Skeletal muscle tissue (tissue), 4 donors: Measurements from ENCODE around the gene CORO2A. TPM values are rescaled to one million over a fixed set of nuclear protein-coding genes. Genes with fewer than 3 reads are reported as not detected.

Experiments used
- H3K27ac ChIP-seq: one replicate; pipeline ENCODE4 v1.7.0; 2013; ENCODE audit warnings: mild to moderate bottlenecking, low read depth, low read length, inconsistent platforms
- H3K27me3 ChIP-seq, 3 donors: one replicate each; pipeline ENCODE4 v1.7.0; 2013; ENCODE audit warnings: low read length in 3 of 3; ENCODE audit not compliant: control insufficient read depth in 3 of 3, insufficient read depth in 3 of 3
- H3K36me3 ChIP-seq, 3 donors: one replicate each; pipeline ENCODE4 v1.7.0; 2013; ENCODE audit warnings: low read length in 3 of 3; ENCODE audit not compliant: control insufficient read depth in 3 of 3, insufficient read depth in 3 of 3
- H3K4me1 ChIP-seq, 3 donors: one replicate each; pipeline ENCODE4 v1.7.0; 2013; ENCODE audit warnings: low read length in 3 of 3, mild to moderate bottlenecking in 3 of 3; ENCODE audit not compliant: control insufficient read depth in 3 of 3, insufficient read depth in 3 of 3
- H3K4me3 ChIP-seq, 3 donors: one replicate each; pipeline ENCODE4 v1.7.0; 2013; ENCODE audit warnings: low read length in 3 of 3
- H3K9ac ChIP-seq, 3 donors: one replicate each; pipeline ENCODE4 v1.7.0; 2013; ENCODE audit warnings: low read length in 3 of 3, mild to moderate bottlenecking in 3 of 3, moderate library complexity in 2 of 3, low read depth in 1 of 3
- H3K9me3 ChIP-seq, 3 donors: one replicate each; pipeline ENCODE4 v1.7.0; 2013; ENCODE audit warnings: low read length in 3 of 3; ENCODE audit not compliant: control insufficient read depth in 3 of 3
- total RNA-seq: library from RNA; depleted of rRNA; stranded (reverse); fragments of >200 nt; gene quantifications from one replicate; pipeline ENCODE4 v1.2.3, GENCODE V29; 2014
- donor health status: Osteomylitis.

CORO2A gene
- total RNA-seq, 1 donor from 2014 or later: under 0.01 TPM

DNA sequence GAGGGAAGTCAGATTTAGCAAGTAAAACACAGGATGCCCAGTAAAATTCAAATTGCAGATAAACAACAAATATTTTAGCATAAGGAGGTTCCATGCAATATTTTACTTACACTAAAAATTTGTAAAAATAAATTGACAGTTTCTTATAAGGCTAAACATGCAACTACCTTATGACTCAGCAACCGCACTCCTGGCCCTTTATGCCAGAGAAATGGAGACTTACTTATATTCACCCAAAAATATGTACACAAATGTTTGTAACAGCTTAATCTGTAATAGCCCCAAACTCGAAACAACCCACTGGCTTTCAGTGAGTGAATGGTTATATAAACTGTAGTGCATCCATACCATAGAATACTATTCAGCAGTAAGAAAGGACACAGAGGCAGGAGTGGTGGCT, 44.9 kb downstream of the CORO2A start:
- Histone ChIP-seq H3K9ac (no peak overlapping the region), H3K36me3 (no peaks in the 10 kb centered on the region), H3K27me3 (peaks cover 0 to 4% (median 0%) of the 10 kb centered on the region in 3 donors), H3K9me3 (no peaks in the 10 kb centered on the region), H3K4me3 (no peak overlapping the region), H3K27ac (no peak overlapping the region), H3K4me1 (no peaks in the 10 kb centered on the region)

DNA sequence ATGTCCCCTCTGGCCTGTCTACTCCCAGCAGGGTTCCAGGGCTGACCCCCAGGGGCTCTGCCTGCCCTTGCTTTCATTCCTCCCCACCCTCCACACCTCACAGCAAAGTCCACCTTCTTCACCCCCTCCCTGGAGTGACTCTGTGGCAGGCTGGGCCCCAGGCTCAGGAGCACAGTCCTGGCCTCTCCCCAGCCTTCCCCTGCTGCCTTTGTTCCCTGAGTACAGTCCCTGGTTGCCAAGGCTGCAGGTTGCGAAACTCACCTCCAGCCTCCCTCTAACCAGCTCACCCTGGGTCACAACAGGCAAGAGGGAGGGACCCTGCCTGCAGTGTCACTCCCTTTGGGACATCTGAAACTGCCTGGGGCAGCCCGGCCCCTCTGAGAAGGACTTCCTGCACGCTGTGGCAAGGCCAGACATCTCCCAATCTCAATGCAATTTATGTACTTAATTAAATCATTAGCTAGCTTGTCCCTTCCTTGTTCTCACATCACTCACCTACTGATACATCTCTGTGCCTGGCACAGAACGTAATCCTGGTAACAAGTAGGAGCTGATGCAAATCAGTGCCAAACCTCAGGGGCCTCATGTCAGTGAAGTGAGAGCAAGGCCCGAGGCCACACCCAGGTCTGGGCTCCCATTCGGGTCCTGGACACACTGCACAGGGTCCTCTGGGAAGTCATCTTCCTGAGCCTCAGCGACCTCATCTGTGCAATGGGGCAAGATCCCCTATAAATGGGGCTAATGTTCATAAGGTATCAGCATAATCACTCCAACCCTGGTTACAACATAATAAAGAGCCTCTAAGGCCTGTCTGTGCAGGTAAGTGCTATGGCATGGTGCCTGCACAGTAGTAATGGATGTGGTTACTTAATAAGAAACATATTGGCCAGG, 46.1 kb downstream of the CORO2A start:
- Histone ChIP-seq H3K9me3 (no peaks in the 10 kb centered on the region), H3K9ac (no peak overlapping the region), H3K27me3 (peaks cover 0 to 4% (median 0%) of the 10 kb centered on the region in 3 donors), H3K4me1 (no peaks in the 10 kb centered on the region), H3K27ac (no peak overlapping the region), H3K4me3 (no peak overlapping the region), H3K36me3 (no peaks in the 10 kb centered on the region)

DNA sequence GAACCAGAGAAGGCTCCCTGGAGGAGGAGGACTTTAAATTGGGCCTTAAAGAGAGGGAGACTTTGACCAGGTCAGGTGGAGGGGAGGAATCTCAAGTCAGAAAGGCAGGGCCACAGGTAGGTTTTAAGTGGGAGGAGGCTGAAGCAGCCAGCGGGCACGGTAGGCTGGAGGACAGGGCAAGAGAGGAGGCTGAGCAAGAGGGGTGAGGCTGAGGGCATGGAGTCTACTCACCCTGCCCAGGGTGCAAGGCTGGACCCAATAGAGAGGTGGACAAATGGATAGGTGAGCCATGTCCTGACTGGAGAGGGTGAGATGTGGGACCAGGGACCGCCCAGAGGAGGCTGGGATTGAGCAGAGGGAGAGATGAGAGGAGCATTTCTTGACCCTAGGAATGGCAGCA, 47.8 kb downstream of the CORO2A start:
- Histone ChIP-seq H3K27ac (no peak overlapping the region), H3K27me3 (peaks cover 0 to 4% (median 0%) of the 10 kb centered on the region in 3 donors), H3K9ac (no peak overlapping the region), H3K36me3 (no peaks in the 10 kb centered on the region), H3K4me3 (no peak overlapping the region), H3K4me1 (no peaks in the 10 kb centered on the region), H3K9me3 (no peaks in the 10 kb centered on the region)

DNA sequence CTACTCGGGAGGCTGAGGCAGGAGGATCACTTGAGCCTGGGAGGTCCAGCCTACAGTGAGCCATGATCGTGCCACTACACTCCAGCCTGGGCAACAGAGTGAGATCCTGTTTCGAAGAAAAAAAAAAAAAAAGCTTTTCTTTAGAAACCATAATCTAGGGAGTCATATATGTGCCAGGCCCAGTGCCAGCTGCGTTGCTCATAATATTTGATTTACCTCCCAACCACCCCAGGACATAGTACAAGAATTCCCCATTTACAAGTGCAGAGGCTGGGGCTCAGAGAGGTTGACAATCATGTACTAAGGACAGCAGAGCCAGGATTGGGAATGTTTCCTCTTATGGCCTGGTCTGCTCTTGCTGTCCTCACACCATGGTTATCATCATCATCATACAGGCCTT, 48.4 kb downstream of the CORO2A start:
- no peak overlapping the region for H3K27ac ChIP-seq
- H3K4me3 ChIP-seq: no peak overlapping the region
- H3K9me3 ChIP-seq: no peaks in the 10 kb centered on the region
- no peaks in the 10 kb centered on the region for H3K36me3 ChIP-seq
- no peaks in the 10 kb centered on the region for H3K4me1 ChIP-seq
- peaks cover 0 to 4% (median 0%) of the 10 kb centered on the region in 3 donors for H3K27me3 ChIP-seq
- H3K9ac ChIP-seq: no peak overlapping the region

DNA sequence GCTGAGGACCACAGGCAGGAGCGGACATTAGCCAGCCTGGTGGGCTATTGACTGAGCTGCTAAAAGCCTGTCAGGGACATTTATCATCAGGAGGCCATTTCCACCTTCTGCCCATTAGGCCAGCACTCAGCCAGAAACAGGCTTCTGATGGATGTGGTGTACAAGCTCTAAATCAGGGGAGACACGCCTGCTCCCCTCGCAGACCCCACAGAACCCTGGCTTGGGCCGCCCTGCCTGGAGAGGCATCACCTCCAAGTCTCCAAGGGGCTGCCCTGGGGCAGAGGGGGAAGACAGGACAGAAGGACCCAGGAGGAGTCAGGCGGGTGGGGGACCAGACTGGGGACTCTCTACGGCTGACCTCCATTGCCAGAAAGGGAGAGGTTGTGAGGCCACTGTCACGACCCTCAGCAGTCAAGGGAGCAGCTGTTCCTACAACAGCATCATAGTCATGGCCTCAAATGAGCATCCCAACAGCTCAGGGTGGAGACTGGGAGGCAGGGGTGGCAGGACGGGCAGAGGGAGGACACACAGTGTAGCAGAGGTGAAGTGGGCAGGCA, 49.4 kb downstream of the CORO2A start:
- Histone ChIP-seq H3K4me1 (no peaks in the 10 kb centered on the region), H3K27ac (no peak overlapping the region), H3K9me3 (no peaks in the 10 kb centered on the region)

DNA sequence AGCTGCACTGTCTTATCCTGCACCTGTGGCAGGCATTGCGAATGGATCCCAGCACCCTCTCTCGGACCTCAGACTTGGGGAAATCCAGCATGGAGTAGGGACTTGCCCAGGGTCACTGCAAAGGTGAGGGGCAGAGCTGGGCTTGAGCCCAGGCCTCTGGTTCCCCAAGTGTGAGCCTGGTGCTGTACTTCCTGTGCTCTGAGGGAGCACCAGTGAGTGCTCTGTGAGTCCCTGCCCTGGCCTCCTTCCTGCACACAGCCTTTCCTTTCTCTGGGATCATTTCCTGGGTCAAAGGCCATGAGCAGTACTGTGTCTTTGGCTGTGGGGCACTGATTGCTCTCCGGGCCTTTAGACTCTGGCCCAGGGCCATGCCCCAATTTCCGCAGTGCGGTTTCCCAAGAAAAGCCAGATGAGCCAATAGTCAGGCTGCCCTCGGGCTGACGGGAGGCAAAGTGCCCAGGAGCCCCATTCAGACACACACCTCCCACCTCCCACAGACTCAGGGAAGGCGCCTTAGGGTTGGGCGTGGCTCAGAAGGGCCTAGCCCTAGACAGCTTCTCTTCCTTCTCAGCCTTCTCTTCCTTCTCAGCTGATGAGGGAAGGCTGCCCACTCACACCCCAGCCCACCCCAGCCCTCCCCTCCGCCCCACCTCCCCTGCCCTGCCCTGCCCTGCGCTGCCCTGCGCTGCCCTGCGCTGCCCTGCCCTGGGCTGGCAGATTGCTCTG, 50.1 kb downstream of the CORO2A start:
- H3K9ac ChIP-seq: no peak overlapping the region
- no peaks in the 10 kb centered on the region for H3K4me1 ChIP-seq
- no peak overlapping the region for H3K4me3 ChIP-seq
- no peak overlapping the region for H3K27ac ChIP-seq
- peaks cover 0 to 4% (median 0%) of the 10 kb centered on the region in 3 donors for H3K27me3 ChIP-seq
- no peaks in the 10 kb centered on the region for H3K9me3 ChIP-seq
- H3K36me3 ChIP-seq: no peaks in the 10 kb centered on the region

More for the DNA sequence above, 49.4 kb downstream of the CORO2A start:
- no peaks in the 10 kb centered on the region for H3K36me3 ChIP-seq
- H3K4me3 ChIP-seq: no peak overlapping the region
- H3K9ac ChIP-seq: no peak overlapping the region
- H3K27me3 ChIP-seq: peaks cover 0 to 4% (median 0%) of the 10 kb centered on the region in 3 donors

DNA sequence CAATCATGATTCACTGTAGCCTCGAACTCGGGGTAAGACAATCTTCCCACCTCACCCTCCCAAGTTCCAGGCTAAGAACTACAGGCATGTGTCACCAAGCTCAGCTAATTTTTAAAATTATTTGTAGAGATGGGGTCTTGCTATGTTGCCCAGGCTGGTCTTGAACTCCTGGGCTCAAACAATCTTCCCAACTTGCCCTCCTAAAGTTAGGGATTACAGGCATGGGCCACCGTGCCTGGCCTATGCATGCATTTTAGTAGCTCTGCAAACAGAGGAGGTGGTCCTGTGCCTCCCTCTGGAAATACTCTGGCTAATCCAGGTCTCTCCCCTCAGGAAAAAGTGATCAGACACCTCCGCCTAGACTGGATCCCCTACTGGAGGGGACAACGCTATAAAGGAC, 51.9 kb downstream of the CORO2A start:
- Histone ChIP-seq H3K4me1 (no peaks in the 10 kb centered on the region), H3K27me3 (peaks cover 0 to 4% (median 0%) of the 10 kb centered on the region in 3 donors), H3K9ac (no peak overlapping the region), H3K27ac (no peak overlapping the region), H3K36me3 (no peaks in the 10 kb centered on the region), H3K4me3 (no peak overlapping the region), H3K9me3 (no peaks in the 10 kb centered on the region)

DNA sequence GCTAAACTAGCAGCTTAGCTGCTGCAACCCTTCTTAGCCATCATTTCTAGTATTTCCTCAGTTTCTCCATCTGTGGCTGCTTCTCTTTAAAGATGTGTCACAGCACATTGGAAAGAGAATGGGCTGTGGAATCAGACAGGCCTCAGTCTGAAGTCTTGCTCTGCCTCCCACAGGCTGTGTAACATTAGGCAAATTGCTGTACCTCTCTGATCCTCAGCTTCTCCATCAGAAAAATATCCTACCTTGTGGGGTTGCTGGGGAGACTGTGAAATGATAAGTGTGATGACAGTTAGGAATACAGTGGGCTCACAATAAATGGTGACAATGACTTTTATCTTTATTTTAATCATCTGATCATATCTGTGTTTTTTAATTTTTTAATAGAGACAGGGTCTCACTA, 55.9 kb downstream of the CORO2A start:
- no peak overlapping the region for H3K4me3 ChIP-seq
- no peaks in the 10 kb centered on the region for H3K4me1 ChIP-seq

DNA sequence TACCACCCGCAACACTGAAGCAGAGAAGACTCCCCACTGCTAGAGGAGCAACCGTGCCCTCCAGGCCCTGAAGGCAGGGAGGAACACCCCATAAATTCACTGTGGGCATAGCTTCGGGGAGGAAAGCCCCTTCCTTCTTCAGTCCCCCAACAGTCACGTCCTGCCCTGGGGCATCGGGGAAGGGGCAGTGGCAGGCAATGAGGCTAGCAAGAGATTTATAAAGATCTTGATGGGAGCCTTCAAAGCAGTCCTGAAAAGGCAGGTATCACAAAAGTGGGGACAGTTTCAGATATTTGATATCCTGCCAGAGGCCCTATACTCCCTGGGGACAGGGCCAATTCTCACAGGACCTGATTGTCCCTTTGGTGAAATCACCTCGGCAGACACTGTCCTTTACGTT, 56.5 kb downstream of the CORO2A start:
- H3K9ac ChIP-seq: no peak overlapping the region
- H3K4me1 ChIP-seq: no peaks in the 10 kb centered on the region
- peaks cover 0 to 8% (median 0%) of the 10 kb centered on the region in 3 donors for H3K27me3 ChIP-seq
- no peak overlapping the region for H3K27ac ChIP-seq
- H3K36me3 ChIP-seq: no peaks in the 10 kb centered on the region
- H3K4me3 ChIP-seq: no peak overlapping the region
- H3K9me3 ChIP-seq: no peaks in the 10 kb centered on the region

More for the DNA sequence above, 55.9 kb downstream of the CORO2A start:
- H3K27ac ChIP-seq: no peak overlapping the region
- no peaks in the 10 kb centered on the region for H3K9me3 ChIP-seq
- peaks cover 0 to 8% (median 0%) of the 10 kb centered on the region in 3 donors for H3K27me3 ChIP-seq
- H3K36me3 ChIP-seq: no peaks in the 10 kb centered on the region
- H3K9ac ChIP-seq: no peak overlapping the region

DNA sequence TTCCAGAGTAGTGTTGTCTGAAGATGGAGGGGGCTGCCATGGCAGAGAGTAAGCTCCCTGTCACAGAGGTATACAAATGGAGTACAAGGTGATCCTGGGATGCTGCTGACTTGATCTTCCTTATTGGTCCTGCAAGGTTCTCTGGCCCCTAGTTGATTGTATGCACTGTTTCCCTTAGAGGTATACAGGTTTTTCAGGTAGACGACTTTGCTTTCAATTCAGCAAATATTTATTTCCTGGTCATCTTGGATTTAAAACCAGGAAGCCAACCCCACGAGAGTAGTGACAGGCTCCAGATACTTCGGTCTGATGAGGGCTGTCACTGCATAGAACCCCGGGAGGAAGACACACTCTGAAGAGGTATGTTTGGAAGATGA, 56.9 kb downstream of the CORO2A start:
- H3K4me1 ChIP-seq: no peaks in the 10 kb centered on the region
- no peak overlapping the region for H3K27ac ChIP-seq

More for the DNA sequence above, 56.9 kb downstream of the CORO2A start:
- no peak overlapping the region for H3K4me3 ChIP-seq
- H3K9me3 ChIP-seq: no peaks in the 10 kb centered on the region
- H3K9ac ChIP-seq: no peak overlapping the region
- no peaks in the 10 kb centered on the region for H3K36me3 ChIP-seq
- peaks cover 0 to 8% (median 0%) of the 10 kb centered on the region in 3 donors for H3K27me3 ChIP-seq
